ENCODE results near the gene CNOT1. TPM values are rescaled to one million over a fixed set of nuclear protein-coding genes. Genes with fewer than 3 reads are reported as not detected.

Gene CNOT1
- total and polyA plus RNA-seq, 2 of the 4 experiments (the other 2 are of a cell fraction), result 85.5 to 357 TPM

- Histone ChIP-seq H3K4me1 (ENCODE audit: control insufficient read depth, insufficient read depth, low read length) (no peaks in the 10 kb centered on the region), H4K91ac (ENCODE audit: insufficient read depth, low read depth, low read length) (no peak overlapping the region), H3K14ac (replicated peaks; ENCODE audit: low read depth, low read length) (no peak overlapping the region), H2BK20ac (ENCODE audit: low read depth, low read length) (no peak overlapping the region), H3K9me3 (ENCODE audit: control insufficient read depth, insufficient read depth, low read length) (no peaks in the 10 kb centered on the region), H3K56ac (ENCODE audit: extremely low read depth, insufficient read depth, low read length) (no peak overlapping the region), H3K36me3 (ENCODE audit: control insufficient read depth, insufficient read depth, low read length) (peaks cover 63% of the 10 kb centered on the region), H3K79me1 (ENCODE audit: low read depth in 1 of 2, low read length in 2 of 2) (peaks cover 9 to 20% of the 10 kb centered on the region in 2 experiments; a peak in 3 of 4 replicates), H3K9ac (ENCODE audit: low read depth, low read length) (no peak overlapping the region), H3K18ac (ENCODE audit: low read depth, low read length) (no peak overlapping the region), H2BK5ac (ENCODE audit: low read depth, low read length, poor library complexity, severe bottlenecking) (no peak overlapping the region), H2AK5ac (ENCODE audit: low read depth, low read length) (no peak overlapping the region), H3K4me3 (ENCODE audit: insufficient read depth, low read depth, low read length) (no peak overlapping the region), H3K9me1 (ENCODE audit: insufficient read depth, low read length) (no peaks in the 10 kb centered on the region), H3K23ac (ENCODE audit: low read depth, low read length) (no peak overlapping the region), H3K4me2 (ENCODE audit: low read depth, low read length) (no peak overlapping the region), H2AFZ (replicated peaks; ENCODE audit: low read length, poor library complexity) (no peak overlapping the region), H4K5ac (ENCODE audit: low read depth, low read length) (no peak overlapping the region), H3K27me3 (ENCODE audit: control insufficient read depth, insufficient read depth, low read length) (no peaks in the 10 kb centered on the region), H3K4ac (ENCODE audit: low read depth, low read length) (no peak overlapping the region), H4K8ac (ENCODE audit: low read depth in 2 of 2, low read length in 2 of 2) (no peak overlapping the region), H2AK9ac (replicated peaks; ENCODE audit: low read depth, low read length, poor library complexity) (no peak overlapping the region), H3K27ac (ENCODE audit: insufficient read depth, low read length) (no peak overlapping the region), H2BK15ac (ENCODE audit: low read depth, low read length) (no peak overlapping the region), H4K20me1 (ENCODE audit: insufficient read depth, low read length) (no peaks in the 10 kb centered on the region; the same call in 1 of the 2 replicates), H2BK120ac (ENCODE audit: low read depth, low read length) (no peak overlapping the region)
- TF ChIP-seq NFE2L2 (IDR thresholded peaks at IDR 0.05; ENCODE audit: low read depth, low read length) (no peak), POLR2A (IDR thresholded peaks at IDR 0.05; ENCODE audit: low read depth, low read length) (no peak), BHLHE40 (IDR thresholded peaks at IDR 0.05; ENCODE audit: low read depth, low read length) (no peak), FOS (IDR thresholded peaks at IDR 0.05; ENCODE audit: low read depth, low read length) (no peak), RFX5 (IDR thresholded peaks at IDR 0.05; ENCODE audit: low read depth, low read length) (no peak), MAZ (IDR thresholded peaks at IDR 0.05; ENCODE audit: borderline replicate concordance, low read depth, low read length) (no peak), SMC3 (IDR thresholded peaks at IDR 0.05; ENCODE audit: low read depth, low read length) (no peak), USF2 (IDR thresholded peaks at IDR 0.05; ENCODE audit: low read depth, low read length) (no peak), RAD21 (IDR thresholded peaks at IDR 0.05; ENCODE audit: low read length) (no peak), MXI1 (IDR thresholded peaks at IDR 0.05; ENCODE audit: borderline replicate concordance, low read depth, low read length) (no peak), CEBPB (IDR thresholded peaks at IDR 0.05; ENCODE audit: low read depth, low read length) (no peak), MAFK (IDR thresholded peaks at IDR 0.05; ENCODE audit: low read depth, low read length) (no peak), CTCF (conservative IDR thresholded peaks at IDR 0.05; ENCODE audit: low read depth, low read length) (no peak), RCOR1 (IDR thresholded peaks at IDR 0.05; ENCODE audit: insufficient replicate concordance, low read length) (no peak), CHD1 (IDR thresholded peaks at IDR 0.05; ENCODE audit: low read depth, low read length) (no peak), ELK1 (IDR thresholded peaks at IDR 0.05; ENCODE audit: borderline replicate concordance, low read depth, low read length) (no peak)
- POLR2A ChIA-PET (ENCODE audit: unreplicated experiment), result no interaction called here
- no TSS peak for BruUV-seq (replicated peaks)
- CTCF ChIA-PET, result no interaction called here
- dilution Hi-C loops (cut with HindIII; ENCODE audit: low sequenced_read_pairs, unreplicated experiment), result no loop called here
- 96% methylated on average over 7 of the region's 14 CpGs; no CpG with 5 or more reads in 1 of the 2 experiments for WGBS, 2 experiments (ENCODE audit: extremely low coverage in 2 of 2, insufficient read length in 1 of 2)
- ATAC-seq (ENCODE audit: low read depth) (no peak), DNase-seq (no peak)
- intact Hi-C loops (cut with micrococcal nuclease), result loop anchor here (2.0 kb wide), 1 partner anchor 15 kb away; no protein-coding TSS in a partner anchor
- in situ Hi-C loops (cut with MboI; ENCODE audit: low sequenced_read_pairs), result loop anchor here (5.0 kb wide), 1 partner anchor 43 kb away; no protein-coding TSS in a partner anchor
Measured at GRCh38 chr16:58533751-58534470, 95.7 kb downstream of the CNOT1 start.

Measured in IMR-90 (cell line).